GM23338 (cell line): ENCODE data around the gene NXN.

Experiments
- EZH2 ChIP-seq: fragments of 200-600 bp; sonication (generic); IDR thresholded peaks from one replicate; pipeline ENCODE4 v1.8.0; 2017; ENCODE audit warnings: antibody characterized with exemption, mild to moderate bottlenecking, low read depth; ENCODE audit not compliant: unreplicated experiment
- POLR2AphosphoS5 ChIP-seq: IDR thresholded peaks from 2 replicates; pipeline ENCODE4 v1.6.1; 2016; ENCODE audit warnings: antibody characterized with exemption, low read depth
- TF ChIP-seq, protein P1 (sequence below), 2 experiments: fragments of 200-600 bp in 1 of 2; sonication (generic) in 1 of 2; conservative IDR thresholded peaks; 2 replicates each; pipeline versions ENCODE4 v1.5.1 to v1.6.1; 2016 to 2017; ENCODE audit warnings: antibody characterized with exemption in 2 of 2, low read depth in 2 of 2, mild to moderate bottlenecking in 2 of 2, moderate library complexity in 1 of 2

DNA sequence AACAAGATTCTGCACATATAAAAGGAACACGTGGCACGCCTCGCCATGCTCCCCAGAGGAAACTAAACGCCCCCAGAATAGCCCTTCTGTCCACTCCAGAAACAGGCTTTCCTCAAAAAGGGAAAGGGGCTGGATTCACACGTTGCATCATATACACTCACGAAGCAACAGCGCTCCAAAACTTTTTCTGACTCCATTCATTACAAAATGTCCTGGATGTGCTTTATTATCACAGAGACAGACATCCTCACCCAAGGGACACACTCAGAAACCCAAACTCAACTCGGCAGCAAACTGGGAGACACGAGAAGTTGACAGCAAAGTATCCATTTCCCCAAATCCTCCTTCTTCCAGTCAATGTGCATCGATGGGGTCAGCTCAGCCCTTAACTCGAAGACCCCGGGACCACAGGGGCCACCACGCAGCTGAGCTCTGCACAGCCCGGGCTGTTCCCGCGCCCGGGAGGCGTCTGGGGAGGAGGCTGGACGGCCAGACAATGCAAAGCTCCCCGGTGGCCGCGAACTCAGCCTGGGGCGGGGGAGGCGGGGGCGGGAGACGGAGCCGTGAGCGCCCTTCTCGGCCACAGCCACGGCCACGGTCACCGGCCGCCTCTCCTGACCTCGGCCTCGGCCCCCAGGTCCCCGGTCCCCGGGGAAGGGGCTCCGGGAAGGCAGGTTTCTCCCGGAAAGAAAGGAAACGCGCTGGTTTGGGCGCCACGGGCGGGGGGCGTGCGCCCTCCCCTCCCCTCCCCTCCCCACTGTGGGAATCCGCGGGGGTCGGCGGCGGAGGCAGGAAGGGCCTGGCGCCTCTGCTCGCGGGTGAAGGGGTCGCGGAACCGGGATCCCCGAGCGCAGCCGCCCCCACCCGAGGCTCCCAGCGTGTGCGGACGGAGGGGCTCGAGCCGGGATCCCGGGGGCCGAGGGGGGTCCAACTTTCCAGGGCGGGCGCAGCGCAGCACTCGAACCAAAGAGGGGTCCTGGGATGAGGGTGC, 1.2 kb downstream of the NXN start:
- TF ChIP-seq, protein P1, sequence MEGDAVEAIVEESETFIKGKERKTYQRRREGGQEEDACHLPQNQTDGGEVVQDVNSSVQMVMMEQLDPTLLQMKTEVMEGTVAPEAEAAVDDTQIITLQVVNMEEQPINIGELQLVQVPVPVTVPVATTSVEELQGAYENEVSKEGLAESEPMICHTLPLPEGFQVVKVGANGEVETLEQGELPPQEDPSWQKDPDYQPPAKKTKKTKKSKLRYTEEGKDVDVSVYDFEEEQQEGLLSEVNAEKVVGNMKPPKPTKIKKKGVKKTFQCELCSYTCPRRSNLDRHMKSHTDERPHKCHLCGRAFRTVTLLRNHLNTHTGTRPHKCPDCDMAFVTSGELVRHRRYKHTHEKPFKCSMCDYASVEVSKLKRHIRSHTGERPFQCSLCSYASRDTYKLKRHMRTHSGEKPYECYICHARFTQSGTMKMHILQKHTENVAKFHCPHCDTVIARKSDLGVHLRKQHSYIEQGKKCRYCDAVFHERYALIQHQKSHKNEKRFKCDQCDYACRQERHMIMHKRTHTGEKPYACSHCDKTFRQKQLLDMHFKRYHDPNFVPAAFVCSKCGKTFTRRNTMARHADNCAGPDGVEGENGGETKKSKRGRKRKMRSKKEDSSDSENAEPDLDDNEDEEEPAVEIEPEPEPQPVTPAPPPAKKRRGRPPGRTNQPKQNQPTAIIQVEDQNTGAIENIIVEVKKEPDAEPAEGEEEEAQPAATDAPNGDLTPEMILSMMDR (conservative IDR thresholded peaks at IDR 0.05; ENCODE audit: low read depth in 2 of 2), result no peak
- no peak for TF ChIP-seq EZH2
- TF ChIP-seq POLR2AphosphoS5, result no peak
